Measurements from ENCODE around the gene KRT76.
"Not testable (repeated sequence)": the region's sequence is repeated elsewhere in the genome, so short reads cannot be mapped to it uniquely, and the experiment has no call there.

The KRT76 gene

GRCh38 chr12:52754135-52754534, 23.0 kb downstream of the KRT76 start:
- Histone ChIP-seq H3K36me3 (ENCODE audit: control insufficient read depth, insufficient read depth, low read length) (no peaks in the 10 kb centered on the region), H3K4me3 (ENCODE audit: low read depth, low read length) (no peak overlapping the region), H3K9me3 (ENCODE audit: control insufficient read depth, insufficient read depth, low read depth, low read length) (peaks cover 4% of the 10 kb centered on the region; the same call in 1 of the 2 replicates), H3K9ac (ENCODE audit: low read length) (no peak overlapping the region), H3K4me1 (ENCODE audit: control insufficient read depth, insufficient read depth, low read length) (no peaks in the 10 kb centered on the region), H3K27ac (ENCODE audit: low read depth, low read length) (no peak overlapping the region), H3K27me3 (ENCODE audit: control insufficient read depth, insufficient read depth, low read length) (peaks cover 74% of the 10 kb centered on the region)

GRCh38 chr12:52753283-52753682, 23.9 kb downstream of the KRT76 start:
- H3K36me3 ChIP-seq (ENCODE audit: control insufficient read depth, insufficient read depth, low read length): no peaks in the 10 kb centered on the region
- H3K27me3 ChIP-seq (ENCODE audit: control insufficient read depth, insufficient read depth, low read length): peaks cover 73% of the 10 kb centered on the region
- no peaks in the 10 kb centered on the region for H3K9me3 ChIP-seq (ENCODE audit: control insufficient read depth, insufficient read depth, low read depth, low read length)
- no peak overlapping the region for H3K9ac ChIP-seq (ENCODE audit: low read length)
- H3K27ac ChIP-seq (ENCODE audit: low read depth, low read length): no peak overlapping the region
- H3K4me3 ChIP-seq (ENCODE audit: low read depth, low read length): no peak overlapping the region
- H3K4me1 ChIP-seq (ENCODE audit: control insufficient read depth, insufficient read depth, low read length): no peaks in the 10 kb centered on the region

GRCh38 chr12:52752516-52752915, 24.6 kb downstream of the KRT76 start:
- no peaks in the 10 kb centered on the region for H3K9me3 ChIP-seq (ENCODE audit: control insufficient read depth, insufficient read depth, low read depth, low read length)
- no peak overlapping the region for H3K4me3 ChIP-seq (ENCODE audit: low read depth, low read length)
- no peak overlapping the region for H3K27ac ChIP-seq (ENCODE audit: low read depth, low read length)
- no peaks in the 10 kb centered on the region for H3K36me3 ChIP-seq (ENCODE audit: control insufficient read depth, insufficient read depth, low read length)
- no peaks in the 10 kb centered on the region for H3K4me1 ChIP-seq (ENCODE audit: control insufficient read depth, insufficient read depth, low read length)
- no peak overlapping the region for H3K9ac ChIP-seq (ENCODE audit: low read length)
- peaks cover 65% of the 10 kb centered on the region for H3K27me3 ChIP-seq (ENCODE audit: control insufficient read depth, insufficient read depth, low read length)

DNA sequence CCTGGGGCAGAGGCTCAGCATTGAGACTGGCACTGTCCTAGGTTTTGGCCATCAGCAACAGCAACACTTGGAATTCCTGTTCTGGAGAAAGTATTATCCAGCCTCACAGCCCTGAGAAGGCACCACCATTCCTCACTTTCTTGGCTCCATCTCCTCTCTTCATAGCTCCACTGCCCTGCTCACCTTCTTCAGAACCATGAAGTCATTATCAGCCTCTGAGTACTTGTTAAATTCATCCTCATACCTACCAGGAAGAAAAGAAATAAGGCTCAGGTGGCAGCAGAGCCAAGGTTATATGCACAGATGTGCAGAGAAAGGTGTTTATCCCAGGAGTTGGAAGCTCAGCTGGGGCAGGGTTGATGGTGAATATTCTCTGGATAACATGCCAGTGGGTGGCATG, 25.4 kb downstream of the KRT76 start:
- Histone ChIP-seq H3K4me1 (ENCODE audit: control insufficient read depth, insufficient read depth, low read length) (no peaks in the 10 kb centered on the region), H3K27me3 (ENCODE audit: control insufficient read depth, insufficient read depth, low read length) (peaks cover 63% of the 10 kb centered on the region), H3K9me3 (ENCODE audit: control insufficient read depth, insufficient read depth, low read depth, low read length) (no peaks in the 10 kb centered on the region), H3K9ac (ENCODE audit: low read length) (no peak overlapping the region), H3K36me3 (ENCODE audit: control insufficient read depth, insufficient read depth, low read length) (no peaks in the 10 kb centered on the region), H3K27ac (ENCODE audit: low read depth, low read length) (no peak overlapping the region), H3K4me3 (ENCODE audit: low read depth, low read length) (no peak overlapping the region)

GRCh38 chr12:52750532-52750931, 26.6 kb downstream of the KRT76 start:
- not testable (repeated sequence) for H3K4me1 ChIP-seq (ENCODE audit: control insufficient read depth, insufficient read depth, low read length); H3K36me3 ChIP-seq (ENCODE audit: control insufficient read depth, insufficient read depth, low read length); H3K27ac ChIP-seq (ENCODE audit: low read depth, low read length); H3K4me3 ChIP-seq (ENCODE audit: low read depth, low read length); H3K9ac ChIP-seq (ENCODE audit: low read length); H3K9me3 ChIP-seq (ENCODE audit: control insufficient read depth, insufficient read depth, low read depth, low read length)
- H3K27me3 ChIP-seq (ENCODE audit: control insufficient read depth, insufficient read depth, low read length): peaks cover 67% of the 10 kb centered on the region

- H3K4me3 ChIP-seq (ENCODE audit: low read depth, low read length): no peak overlapping the region
- no peaks in the 10 kb centered on the region for H3K9me3 ChIP-seq (ENCODE audit: control insufficient read depth, insufficient read depth, low read depth, low read length)
- no peaks in the 10 kb centered on the region for H3K36me3 ChIP-seq (ENCODE audit: control insufficient read depth, insufficient read depth, low read length)
- no peaks in the 10 kb centered on the region for H3K4me1 ChIP-seq (ENCODE audit: control insufficient read depth, insufficient read depth, low read length)
- H3K27ac ChIP-seq (ENCODE audit: low read depth, low read length): no peak overlapping the region
- no peak overlapping the region for H3K9ac ChIP-seq (ENCODE audit: low read length)
- peaks cover 70% of the 10 kb centered on the region for H3K27me3 ChIP-seq (ENCODE audit: control insufficient read depth, insufficient read depth, low read length)
Measured at GRCh38 chr12:52749827-52750226, 27.3 kb downstream of the KRT76 start.

- no peaks in the 10 kb centered on the region for H3K9me3 ChIP-seq (ENCODE audit: control insufficient read depth, insufficient read depth, low read depth, low read length)
- no peak overlapping the region for H3K9ac ChIP-seq (ENCODE audit: low read length)
- H3K4me3 ChIP-seq (ENCODE audit: low read depth, low read length): no peak overlapping the region
- peaks cover 68% of the 10 kb centered on the region for H3K27me3 ChIP-seq (ENCODE audit: control insufficient read depth, insufficient read depth, low read length)
- no peaks in the 10 kb centered on the region for H3K36me3 ChIP-seq (ENCODE audit: control insufficient read depth, insufficient read depth, low read length)
- no peaks in the 10 kb centered on the region for H3K4me1 ChIP-seq (ENCODE audit: control insufficient read depth, insufficient read depth, low read length)
- no peak overlapping the region for H3K27ac ChIP-seq (ENCODE audit: low read depth, low read length)
Measured at GRCh38 chr12:52748578-52748977, 28.6 kb downstream of the KRT76 start.

DNA sequence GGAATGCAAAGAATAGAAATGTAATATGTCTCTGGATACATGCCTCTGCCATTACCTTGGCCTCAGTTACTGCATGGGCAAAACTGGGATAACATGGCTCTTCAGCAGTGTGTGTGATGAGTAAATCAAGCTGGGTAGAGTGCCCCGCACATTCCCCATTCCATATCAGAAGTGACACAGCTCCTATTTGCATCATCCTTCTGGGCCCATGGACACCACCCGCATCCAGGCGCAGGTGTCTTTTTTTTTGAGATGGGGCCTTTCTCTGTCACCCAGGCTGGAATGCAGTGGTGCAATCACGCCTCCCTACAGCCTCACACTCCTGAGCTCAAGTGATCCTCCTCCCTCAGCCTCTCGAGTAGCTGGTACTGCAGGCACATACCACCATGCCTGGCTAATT, 31.6 kb downstream of the KRT76 start:
- H3K9ac ChIP-seq (ENCODE audit: low read length): no peak overlapping the region
- no peaks in the 10 kb centered on the region for H3K9me3 ChIP-seq (ENCODE audit: control insufficient read depth, insufficient read depth, low read depth, low read length)
- H3K4me3 ChIP-seq (ENCODE audit: low read depth, low read length): no peak overlapping the region
- no peak overlapping the region for H3K27ac ChIP-seq (ENCODE audit: low read depth, low read length)
- peaks cover 56% of the 10 kb centered on the region for H3K27me3 ChIP-seq (ENCODE audit: control insufficient read depth, insufficient read depth, low read length)
- H3K36me3 ChIP-seq (ENCODE audit: control insufficient read depth, insufficient read depth, low read length): no peaks in the 10 kb centered on the region
- H3K4me1 ChIP-seq (ENCODE audit: control insufficient read depth, insufficient read depth, low read length): no peaks in the 10 kb centered on the region

DNA sequence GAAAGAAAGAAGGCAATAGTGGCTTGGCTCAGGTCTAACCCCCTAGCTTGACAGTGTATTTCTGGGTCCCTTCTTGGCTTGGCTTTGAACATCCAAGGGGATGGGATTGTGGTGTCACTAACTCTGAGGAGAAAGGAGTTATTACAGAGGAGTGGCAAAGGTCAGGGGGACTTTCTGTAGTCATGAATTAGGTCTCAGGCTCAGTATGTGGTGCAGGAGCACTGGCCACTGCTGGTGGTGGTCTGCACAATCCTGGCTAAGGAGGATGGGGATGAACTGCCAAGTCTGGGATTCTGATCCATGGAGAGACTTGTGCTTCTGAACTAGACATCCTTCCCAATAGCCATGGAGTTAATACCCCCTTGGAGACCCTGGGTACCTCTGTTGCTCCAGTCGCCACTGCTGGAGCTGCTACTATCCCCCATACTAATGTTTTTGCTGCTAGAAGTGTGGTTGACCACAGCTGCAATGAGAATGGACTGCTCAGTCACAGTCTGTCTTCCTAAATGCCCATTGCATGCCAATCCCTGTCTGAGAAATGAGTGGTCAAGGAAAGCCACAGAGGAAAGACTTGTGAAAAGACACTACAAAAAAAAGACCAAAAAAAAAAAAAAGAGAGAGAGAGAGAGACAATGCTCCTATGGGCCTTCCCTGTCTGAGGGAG, 32.5 kb downstream of the KRT76 start:
- H3K36me3 ChIP-seq (ENCODE audit: control insufficient read depth, insufficient read depth, low read length): no peaks in the 10 kb centered on the region
- H3K4me1 ChIP-seq (ENCODE audit: control insufficient read depth, insufficient read depth, low read length): no peaks in the 10 kb centered on the region
- H3K27ac ChIP-seq (ENCODE audit: low read depth, low read length): no peak overlapping the region
- no peak overlapping the region for H3K9ac ChIP-seq (ENCODE audit: low read length)
- no peak overlapping the region for H3K4me3 ChIP-seq (ENCODE audit: low read depth, low read length)
- peaks cover 53% of the 10 kb centered on the region for H3K27me3 ChIP-seq (ENCODE audit: control insufficient read depth, insufficient read depth, low read length)
- H3K9me3 ChIP-seq (ENCODE audit: control insufficient read depth, insufficient read depth, low read depth, low read length): no peaks in the 10 kb centered on the region

DNA sequence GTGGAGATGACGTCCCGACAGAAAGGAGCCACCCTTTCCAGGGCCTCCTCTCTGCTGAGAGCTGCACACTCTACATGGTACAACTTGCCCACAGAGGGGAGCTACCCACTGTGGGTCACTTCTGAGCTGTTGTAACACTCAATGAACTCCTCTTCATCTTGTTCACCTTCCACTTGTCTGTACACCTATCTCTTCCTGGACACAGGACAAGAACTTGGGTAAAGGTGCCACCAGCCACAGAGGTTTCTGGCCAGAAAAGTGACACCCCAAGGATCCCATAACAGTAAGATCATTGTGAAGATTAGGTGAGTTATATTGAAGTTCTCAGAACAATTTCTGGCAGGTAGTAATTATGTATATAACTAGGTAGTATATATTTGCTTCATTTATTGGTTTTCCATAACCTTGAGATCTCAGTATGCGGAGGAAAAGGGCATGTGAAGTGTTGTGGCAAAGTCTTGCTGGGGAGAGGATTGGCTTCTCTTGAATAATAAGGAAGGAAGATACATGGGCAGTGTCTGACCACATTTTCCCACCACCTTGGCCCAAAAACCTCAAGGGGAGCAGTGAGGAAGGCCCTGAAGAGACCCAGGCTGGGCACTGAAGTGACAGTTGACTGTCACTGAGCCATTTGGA, 34.2 kb downstream of the KRT76 start:
- no peaks in the 10 kb centered on the region for H3K4me1 ChIP-seq (ENCODE audit: control insufficient read depth, insufficient read depth, low read length)
- H3K9ac ChIP-seq (ENCODE audit: low read length): no peak overlapping the region
- no peak overlapping the region for H3K4me3 ChIP-seq (ENCODE audit: low read depth, low read length)
- no peaks in the 10 kb centered on the region for H3K9me3 ChIP-seq (ENCODE audit: control insufficient read depth, insufficient read depth, low read depth, low read length)
- H3K27ac ChIP-seq (ENCODE audit: low read depth, low read length): no peak overlapping the region
- H3K27me3 ChIP-seq (ENCODE audit: control insufficient read depth, insufficient read depth, low read length): peaks cover 46% of the 10 kb centered on the region
- no peaks in the 10 kb centered on the region for H3K36me3 ChIP-seq (ENCODE audit: control insufficient read depth, insufficient read depth, low read length)

- Histone ChIP-seq H3K9ac (ENCODE audit: low read length) (no peak overlapping the region), H3K4me1 (ENCODE audit: control insufficient read depth, insufficient read depth, low read length) (no peaks in the 10 kb centered on the region), H3K27me3 (ENCODE audit: control insufficient read depth, insufficient read depth, low read length) (peaks cover 45% of the 10 kb centered on the region), H3K9me3 (ENCODE audit: control insufficient read depth, insufficient read depth, low read depth, low read length) (no peaks in the 10 kb centered on the region), H3K27ac (ENCODE audit: low read depth, low read length) (no peak overlapping the region), H3K4me3 (ENCODE audit: low read depth, low read length) (no peak overlapping the region), H3K36me3 (ENCODE audit: control insufficient read depth, insufficient read depth, low read length) (no peaks in the 10 kb centered on the region)
Measured at GRCh38 chr12:52742196-52742580, 35.0 kb downstream of the KRT76 start.
